Ishikawa (cell line): ENCODE data around the gene GNG7.

Experiments used
- CREB1 ChIP-seq: IDR thresholded peaks from 2 replicates; pipeline ENCODE4 v1.6.1; 2012; ENCODE audit warnings: low read depth
- EGR1 ChIP-seq: IDR thresholded peaks from 2 replicates; pipeline ENCODE4 v1.6.1; 2012
- EP300 ChIP-seq: IDR thresholded peaks from 2 replicates; pipeline ENCODE4 v1.6.1; 2012; ENCODE audit warnings: borderline replicate concordance
- REST ChIP-seq: IDR thresholded peaks from 2 replicates; pipeline ENCODE4 v1.6.1; 2012; ENCODE audit warnings: low read depth, mild to moderate bottlenecking
- TAF1 ChIP-seq: IDR thresholded peaks from 2 replicates; pipeline ENCODE4 v1.6.1; 2012; ENCODE audit warnings: low read depth, mild to moderate bottlenecking
- TF ChIP-seq, protein P1 (sequence below): IDR thresholded peaks from 2 replicates; pipeline ENCODE4 v1.6.1; 2012

GRCh38 chr19:2691951-2692350, 10.5 kb downstream of the GNG7 start:
- TF ChIP-seq CREB1: no peak
- no peak for TF ChIP-seq EP300
- no peak for TF ChIP-seq REST
- no peak for TF ChIP-seq EGR1
- TF ChIP-seq, protein P1, sequence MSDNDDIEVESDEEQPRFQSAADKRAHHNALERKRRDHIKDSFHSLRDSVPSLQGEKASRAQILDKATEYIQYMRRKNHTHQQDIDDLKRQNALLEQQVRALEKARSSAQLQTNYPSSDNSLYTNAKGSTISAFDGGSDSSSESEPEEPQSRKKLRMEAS: no peak
- no peak for TF ChIP-seq TAF1
